ENCODE data around the gene RALB.

- TF ChIP-seq CTCF (IDR thresholded peaks at IDR 0.05; ENCODE audit: borderline replicate concordance, extremely low read depth, low read length, poor library complexity, severe bottlenecking) (no peak), EZH2 (IDR thresholded peaks at IDR 0.05; ENCODE audit: borderline replicate concordance, low read depth, low read length, severe bottlenecking) (no peak)
These were observed 89.3 kb downstream of the RALB start for GRCh38 chr2:120341977-120342376.
